ENCODE results near the gene GUK1.

- TF ChIP-seq TAF1 (IDR thresholded peaks at IDR 0.05; ENCODE audit: borderline replicate concordance, low read depth, low read length) (no peak), POLR2A (IDR thresholded peaks at IDR 0.05; ENCODE audit: low read depth, low read length) (no peak)
Measured at GRCh38 chr1:228144993-228145343, 4.9 kb downstream of the GUK1 start.
